GM21825 (cell line): ENCODE data around the gene FRMD3.
"Not testable (repeated sequence)": the region's sequence is repeated elsewhere in the genome, so short reads cannot be mapped to it uniquely, and the experiment has no call there.

Experiments
- ATAC-seq: cut with Tn5 transposase; IDR thresholded peaks from one replicate; pipeline ENCODE4 v1.9.1; 2021; ENCODE audit warnings: mild to moderate bottlenecking, moderate library complexity; ENCODE audit not compliant: unreplicated experiment

Gene FRMD3

GRCh38 chr9:83526211-83526610, 12.0 kb downstream of the FRMD3 start:
- no peak for ATAC-seq

GRCh38 chr9:83523684-83524083, 14.5 kb downstream of the FRMD3 start:
- no peak for ATAC-seq

GRCh38 chr9:83521411-83521810, 16.8 kb downstream of the FRMD3 start:
- no peak for ATAC-seq

- no peak for ATAC-seq
Measured at GRCh38 chr9:83521011-83521410, 17.2 kb downstream of the FRMD3 start.

GRCh38 chr9:83520292-83520691, 17.9 kb downstream of the FRMD3 start:
- ATAC-seq: no peak

GRCh38 chr9:83517980-83518379, 20.2 kb downstream of the FRMD3 start:
- ATAC-seq: not testable (repeated sequence)

- no peak for ATAC-seq
Measured at GRCh38 chr9:83514767-83515166, 23.4 kb downstream of the FRMD3 start.

- ATAC-seq: no peak
Measured at GRCh38 chr9:83512621-83513020, 25.6 kb downstream of the FRMD3 start.

- peak; percentile 95 for ATAC-seq
Measured at GRCh38 chr9:83511051-83511450, 27.1 kb downstream of the FRMD3 start.

- no peak for ATAC-seq
Measured at GRCh38 chr9:83509402-83509801, 28.8 kb downstream of the FRMD3 start.

- ATAC-seq: no peak
Measured at GRCh38 chr9:83508067-83508466, 30.1 kb downstream of the FRMD3 start.

GRCh38 chr9:83505282-83505681, 32.9 kb downstream of the FRMD3 start:
- ATAC-seq: no peak

- no peak for ATAC-seq
Measured at GRCh38 chr9:83503866-83504265, 34.3 kb downstream of the FRMD3 start.

GRCh38 chr9:83501565-83501964, 36.6 kb downstream of the FRMD3 start:
- no peak for ATAC-seq

GRCh38 chr9:83497441-83497840, 40.8 kb downstream of the FRMD3 start:
- ATAC-seq: no peak

GRCh38 chr9:83491995-83492394, 46.2 kb downstream of the FRMD3 start:
- no peak for ATAC-seq

- ATAC-seq: no peak
Measured at GRCh38 chr9:83491413-83491812, 46.8 kb downstream of the FRMD3 start.

- ATAC-seq: no peak
Measured at GRCh38 chr9:83489961-83490360, 48.2 kb downstream of the FRMD3 start.

- no peak for ATAC-seq
Measured at GRCh38 chr9:83484990-83485389, 53.2 kb downstream of the FRMD3 start.

- ATAC-seq: no peak
Measured at GRCh38 chr9:83483223-83483622, 55.0 kb downstream of the FRMD3 start.

- no peak for ATAC-seq
Measured at GRCh38 chr9:83479765-83480164, 58.4 kb downstream of the FRMD3 start.

GRCh38 chr9:83477571-83477970, 60.6 kb downstream of the FRMD3 start:
- ATAC-seq: no peak

- no peak for ATAC-seq
Measured at GRCh38 chr9:83477120-83477519, 61.1 kb downstream of the FRMD3 start.

GRCh38 chr9:83476513-83476912, 61.7 kb downstream of the FRMD3 start:
- ATAC-seq: no peak
